Stimulated activated CD4-positive, alpha-beta T cell treated with anti-CD3 and anti-CD28 coated beads, Interleukin-15, amount 100 ng/mL, for 24 hours (primary cell): Measurements from ENCODE around the gene HMGCL.
"Not testable (repeated sequence)": the region's sequence is repeated elsewhere in the genome, so short reads cannot be mapped to it uniquely, and the experiment has no call there.

ENCODE experiments used
- DNase-seq: peaks from one replicate; pipeline ENCODE4 v3.0.0-alpha.2; 2020

The HMGCL gene

DNA sequence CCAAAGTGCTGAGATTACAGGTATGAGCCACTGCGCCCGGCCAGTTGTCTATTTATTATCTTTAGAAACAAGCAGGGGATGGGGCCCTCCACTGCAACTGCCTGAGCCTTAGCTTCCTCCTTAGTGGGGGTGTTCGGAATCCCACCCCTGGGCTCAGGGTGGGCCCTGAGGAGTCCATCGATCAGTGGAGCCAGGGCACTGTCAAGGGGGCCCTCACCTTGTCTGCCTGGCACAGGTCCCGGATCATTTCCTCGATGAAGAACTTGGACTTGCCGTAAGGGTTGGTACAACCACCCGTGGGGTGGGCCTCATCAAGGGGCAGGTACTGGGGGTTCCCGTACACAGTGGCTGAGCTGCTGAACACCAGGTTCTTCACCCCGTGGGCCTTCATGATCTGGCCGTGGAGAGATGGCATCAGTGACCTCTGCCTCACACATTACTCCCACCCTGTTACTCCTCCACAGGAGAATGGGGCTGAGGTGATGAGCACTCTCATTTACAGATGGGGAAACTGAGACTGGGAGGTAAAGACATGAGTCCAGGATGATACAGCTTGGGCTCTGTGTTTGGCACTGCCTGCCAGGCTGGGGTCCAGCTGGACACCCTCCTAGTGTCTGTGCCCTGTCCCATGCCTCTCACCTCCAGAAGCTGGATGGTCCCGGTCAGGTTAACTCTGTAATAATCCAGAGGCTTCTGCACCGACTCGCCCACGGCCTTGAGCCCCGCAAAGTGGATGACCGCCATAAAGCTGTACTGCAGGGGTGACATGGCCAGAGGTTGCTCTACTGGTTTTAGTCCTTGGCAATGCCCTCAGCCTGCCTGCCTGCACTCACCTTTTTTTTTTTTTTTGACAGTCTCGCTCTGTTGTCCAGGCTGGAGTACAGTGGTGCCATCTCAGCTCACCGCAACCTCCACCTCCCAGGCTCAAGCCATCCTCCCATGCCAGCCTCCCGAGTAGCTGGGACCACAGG lies 27.5 kb downstream of the HMGCL start:
- no peak for DNase-seq

DNA sequence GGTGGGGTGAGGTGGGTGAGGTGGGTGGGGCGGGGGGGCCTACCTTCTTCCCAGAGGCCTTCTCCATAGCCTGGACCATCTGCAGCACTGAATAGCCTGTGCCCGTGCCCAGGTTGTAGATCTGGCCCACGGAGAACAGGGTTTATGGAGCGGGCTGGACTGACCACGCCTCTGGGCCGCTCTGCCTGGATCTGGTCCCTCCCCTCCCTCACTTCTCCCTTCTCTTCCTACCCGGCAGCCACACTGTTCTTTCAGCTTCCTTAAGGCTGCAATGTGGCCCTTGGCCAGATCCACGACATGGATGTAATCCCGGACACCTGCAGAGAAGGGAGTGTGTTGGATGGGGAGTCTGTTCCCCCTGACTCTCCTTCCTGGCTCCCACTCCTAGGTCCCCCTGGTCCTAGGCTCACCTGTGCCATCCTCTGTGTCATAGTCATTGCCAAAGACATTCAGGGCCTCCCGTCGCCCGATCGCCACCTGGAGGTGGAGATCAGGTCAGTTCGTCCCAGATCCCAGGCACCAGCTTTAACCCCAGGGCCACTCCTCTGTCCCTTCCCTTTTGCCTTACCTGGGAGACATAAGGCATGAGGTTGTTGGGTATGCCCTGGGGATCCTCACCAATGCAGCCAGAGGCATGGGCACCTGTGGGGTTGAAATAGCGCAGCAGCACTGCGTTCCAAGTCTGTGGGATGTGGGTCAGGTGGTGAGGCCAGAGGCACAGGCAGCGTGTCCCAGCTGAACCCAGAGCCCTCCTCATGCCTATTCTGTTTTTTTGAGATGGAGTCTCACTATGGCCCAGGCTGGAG lies 28.6 kb downstream of the HMGCL start:
- DNase-seq, result no peak

- DNase-seq, result no peak
These were observed 29.4 kb downstream of the HMGCL start for GRCh38 chr1:23795676-23796465.

DNA sequence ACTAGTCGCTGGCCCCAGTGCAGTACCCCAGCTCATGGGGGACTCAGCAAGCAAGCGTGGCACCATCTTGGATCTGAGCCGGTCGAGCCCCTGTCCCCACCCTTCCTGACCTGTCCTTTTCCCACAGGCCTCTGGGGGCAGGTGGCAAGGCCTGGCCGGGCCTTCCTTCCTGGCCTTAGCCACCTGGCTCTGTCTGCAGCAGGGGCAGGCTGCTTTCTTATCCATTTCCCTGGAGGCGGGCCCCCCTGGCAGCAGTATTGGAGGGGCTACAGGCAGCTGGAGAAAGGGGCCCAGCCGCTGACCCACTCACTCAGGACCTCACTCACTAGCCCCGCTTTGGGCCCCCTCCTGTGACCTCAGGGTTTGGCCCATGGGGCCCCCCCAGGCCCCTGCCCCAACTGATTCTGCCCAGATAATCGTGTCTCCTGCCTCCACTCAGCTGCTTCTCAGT lies 30.5 kb downstream of the HMGCL start:
- DNase-seq, result not testable (repeated sequence)

GRCh38 chr1:23793861-23794731 lies 31.1 kb downstream of the HMGCL start:
- no peak for DNase-seq

DNA sequence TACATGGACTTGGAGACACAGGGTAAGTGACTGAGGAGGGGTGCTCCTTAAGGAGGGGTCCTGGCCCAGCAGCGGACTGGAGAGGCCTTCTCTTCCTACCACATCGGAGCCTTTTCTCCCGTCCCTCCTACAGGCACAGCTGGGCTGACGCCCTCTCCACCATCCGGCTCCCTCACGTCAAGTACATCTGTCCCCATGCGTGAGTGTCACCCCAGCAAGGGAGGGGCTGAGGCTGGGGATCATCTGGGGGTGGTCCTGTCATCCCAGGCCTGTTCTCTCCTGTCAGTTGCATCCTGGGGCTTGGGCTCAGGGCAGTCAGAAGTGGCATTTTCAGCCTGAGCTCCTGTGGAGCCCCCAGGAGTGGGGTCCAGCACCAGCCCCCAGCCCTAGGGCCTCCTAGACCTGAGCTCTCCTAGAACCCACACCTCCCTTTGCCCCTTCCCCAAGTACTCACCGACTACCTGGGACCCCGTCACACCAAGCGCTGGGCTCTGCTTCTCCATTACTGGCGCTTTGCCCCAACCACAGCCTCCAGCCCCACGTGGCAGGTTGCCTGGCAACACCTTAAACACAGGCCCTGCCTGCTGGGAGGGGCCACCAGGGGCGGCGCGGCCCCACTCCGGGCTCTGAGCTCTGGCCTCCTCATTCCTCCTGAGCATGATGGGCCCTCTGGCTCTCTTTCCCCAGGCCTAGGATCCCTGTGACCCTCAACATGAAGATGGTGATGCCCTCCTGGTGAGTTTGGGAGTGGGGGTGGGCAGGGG lies 32.0 kb downstream of the HMGCL start:
- peak; percentile 51 for DNase-seq

DNA sequence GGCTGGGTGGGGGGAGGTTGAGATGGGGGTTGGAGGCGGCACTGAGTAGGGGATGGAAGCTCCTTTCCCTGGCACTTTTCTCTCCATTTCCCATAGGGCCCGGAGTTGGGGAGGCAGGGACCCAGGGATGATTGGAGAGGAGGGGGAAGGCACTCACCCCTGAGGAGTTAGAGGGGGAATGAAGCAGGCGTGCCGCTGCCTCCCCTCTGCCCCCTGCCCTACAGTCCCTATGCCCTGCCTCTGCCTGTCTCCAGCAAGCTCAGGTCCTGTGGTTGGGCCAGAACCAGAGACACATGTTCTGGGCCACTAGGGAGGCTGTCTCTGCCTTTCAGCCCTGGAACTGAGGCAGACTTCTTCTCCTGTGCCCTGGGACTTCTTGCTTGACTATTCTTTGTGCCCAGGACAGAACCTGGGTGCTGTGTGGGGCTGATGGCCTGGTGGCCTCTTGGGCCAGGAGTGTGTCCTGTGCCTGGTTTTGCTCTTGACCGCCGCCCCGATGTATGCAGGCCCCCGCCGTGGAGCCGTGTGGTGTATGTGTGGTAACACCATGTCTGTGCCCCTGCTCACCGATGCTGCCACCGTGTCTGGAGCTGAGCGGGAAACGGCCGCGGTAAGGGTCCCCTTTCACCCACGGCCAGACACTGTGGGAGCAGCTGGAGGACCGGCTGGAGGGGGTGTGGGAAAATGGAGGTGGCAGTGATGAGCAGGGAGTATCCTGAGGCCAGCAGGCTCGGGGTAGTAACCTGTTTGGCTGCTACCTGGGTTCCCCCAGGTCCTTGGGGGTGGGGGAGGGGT lies 32.9 kb downstream of the HMGCL start:
- no peak for DNase-seq

GRCh38 chr1:23791516-23792047 lies 33.6 kb downstream of the HMGCL start:
- peak; percentile 52 for DNase-seq

- DNase-seq, result peak; percentile 95
These were observed 34.3 kb downstream of the HMGCL start, which contains the start of gene LYPLA2 for GRCh38 chr1:23790696-23791515. LYPLA2 (plus strand) TSS chr1:23791145; CDS start chr1:23792683, 1,538 bp downstream.

- no peak for DNase-seq
These were observed 36.5 kb downstream of the HMGCL start for GRCh38 chr1:23788695-23789094.

- DNase-seq, result no peak
These were observed 37.5 kb downstream of the HMGCL start for GRCh38 chr1:23787701-23788100.

- DNase-seq, result no peak
These were observed 40.4 kb downstream of the HMGCL start for GRCh38 chr1:23784846-23785245.

DNA sequence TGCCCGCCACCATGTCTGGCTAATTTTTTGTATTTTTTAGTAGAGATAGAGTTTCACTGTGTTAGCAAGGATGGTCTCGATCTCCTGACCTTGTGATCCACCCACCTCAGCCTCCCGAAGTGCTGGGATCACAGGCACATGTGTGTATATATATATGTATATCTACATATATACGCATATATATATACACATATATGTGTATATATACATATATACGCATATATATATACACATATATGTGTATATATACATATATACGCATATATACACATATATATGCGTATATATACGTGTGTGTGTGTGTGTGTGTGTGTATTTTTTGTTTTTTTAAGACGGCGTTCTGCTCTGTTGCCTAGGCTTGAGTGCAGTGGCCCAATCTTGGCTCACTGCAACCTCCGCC lies 42.1 kb downstream of the HMGCL start:
- DNase-seq, result not testable (repeated sequence)

- no peak for DNase-seq
These were observed 45.3 kb downstream of the HMGCL start for GRCh38 chr1:23779826-23780371.

GRCh38 chr1:23777979-23778814 lies 47.0 kb downstream of the HMGCL start, which contains the start of gene PITHD1:
PITHD1 (plus strand) TSS chr1:23778418; CDS start chr1:23778516, 98 bp downstream.
- DNase-seq, result peak; percentile 85

DNA sequence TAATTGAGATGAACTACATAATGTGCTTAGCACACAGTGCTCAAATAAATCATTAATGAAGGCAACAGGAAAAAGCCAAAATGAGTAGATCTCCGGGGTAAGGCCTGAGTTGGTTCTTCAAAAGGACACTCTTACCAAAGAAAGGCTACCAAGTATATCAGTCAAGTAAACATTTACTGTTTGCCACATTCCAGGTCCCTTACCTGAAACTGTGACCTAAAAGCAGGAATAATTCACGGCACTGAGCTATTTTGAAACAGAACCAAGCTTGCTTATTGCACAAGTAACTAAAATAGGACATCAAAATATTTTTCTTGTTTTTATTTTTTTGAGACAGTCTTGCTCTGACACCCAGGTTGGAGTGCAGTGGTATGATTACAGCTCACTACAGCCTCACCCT lies 49.0 kb downstream of the HMGCL start:
- DNase-seq, result no peak

DNA sequence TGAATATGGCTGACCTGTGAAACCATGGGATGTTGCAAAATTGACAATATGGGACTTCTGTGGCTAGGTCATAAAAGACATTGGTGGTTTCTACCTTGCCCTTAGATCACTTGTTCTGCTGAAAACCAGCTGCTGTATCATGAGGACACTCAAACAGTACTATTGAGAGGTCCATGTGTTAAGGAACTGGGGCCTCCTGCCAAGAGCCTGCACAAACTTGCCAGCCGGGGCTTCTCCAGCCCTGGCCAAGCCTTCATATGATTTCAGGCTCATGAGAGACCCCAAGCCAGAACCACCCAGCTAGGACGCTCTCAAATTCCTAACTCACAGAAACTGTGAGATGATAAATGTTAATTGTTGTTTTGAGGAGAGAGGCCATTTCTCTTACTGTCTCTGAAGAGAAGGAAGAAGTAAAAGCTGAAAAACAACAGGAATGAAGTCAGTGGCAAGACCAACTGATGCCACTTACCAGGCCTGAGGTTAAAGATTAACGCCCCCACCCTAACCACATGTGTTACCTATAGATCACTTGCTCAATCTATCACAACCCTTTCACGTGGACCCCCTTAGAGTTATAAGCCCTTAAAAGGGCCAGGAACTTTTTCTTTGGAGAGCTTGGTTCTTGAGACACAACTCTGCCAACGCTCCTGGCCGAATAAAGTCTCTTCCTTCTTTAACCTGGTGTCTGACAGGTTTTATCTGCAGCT lies 50.9 kb downstream of the HMGCL start:
- DNase-seq, result no peak
